Fibroblast of skin of abdomen (primary cell): ENCODE results near the gene INPP1.
"Not testable (repeated sequence)": the region's sequence is repeated elsewhere in the genome, so short reads cannot be mapped to it uniquely, and the experiment has no call there.

Experiments
- DNase-seq: peaks from one replicate; pipeline ENCODE4 v3.0.0-alpha.2; 2013

Gene INPP1

GRCh38 chr2:190334479-190335224 is 8.7 kb upstream of the INPP1 start:
- DNase-seq = no peak

- no peak for DNase-seq
These were observed 8.2 kb upstream of the INPP1 start for GRCh38 chr2:190335225-190335559.

- not testable (repeated sequence) for DNase-seq
These were observed 7.8 kb upstream of the INPP1 start for GRCh38 chr2:190335584-190335983.

- DNase-seq = no peak
These were observed 7.0 kb upstream of the INPP1 start for GRCh38 chr2:190336420-190336819.

GRCh38 chr2:190338453-190338852 is 4.9 kb upstream of the INPP1 start:
- DNase-seq = no peak

- DNase-seq = no peak
These were observed 4.0 kb upstream of the INPP1 start for GRCh38 chr2:190339394-190339793.

GRCh38 chr2:190340369-190340768 is 3.0 kb upstream of the INPP1 start:
- DNase-seq = no peak

GRCh38 chr2:190342611-190343010 is 778 bp upstream of the INPP1 start:
- no peak for DNase-seq

GRCh38 chr2:190343089-190343535 is 277 bp upstream of the INPP1 start:
- no peak for DNase-seq

- DNase-seq = no peak
These were observed 963 bp downstream of the INPP1 start for GRCh38 chr2:190344276-190344827.

- no peak for DNase-seq
These were observed 7.0 kb downstream of the INPP1 start for GRCh38 chr2:190350371-190350770.

- DNase-seq = no peak
These were observed 8.6 kb downstream of the INPP1 start for GRCh38 chr2:190351955-190352354.

- DNase-seq = no peak
These were observed 9.5 kb downstream of the INPP1 start for GRCh38 chr2:190352668-190353536.

GRCh38 chr2:190353537-190353899 is 10.1 kb downstream of the INPP1 start:
- no peak for DNase-seq

GRCh38 chr2:190354003-190354690 is 10.8 kb downstream of the INPP1 start:
- DNase-seq = no peak

- DNase-seq = no peak
These were observed 12.7 kb downstream of the INPP1 start for GRCh38 chr2:190355968-190356644.

- peak; percentile 21 for DNase-seq
These were observed 14.2 kb downstream of the INPP1 start for GRCh38 chr2:190357600-190357999.

GRCh38 chr2:190358655-190359448 is 15.5 kb downstream of the INPP1 start:
- not testable (repeated sequence) for DNase-seq

GRCh38 chr2:190360561-190360960 is 17.2 kb downstream of the INPP1 start:
- DNase-seq = no peak

GRCh38 chr2:190360965-190361364 is 17.6 kb downstream of the INPP1 start:
- DNase-seq = no peak

- DNase-seq = no peak
These were observed 18.2 kb downstream of the INPP1 start for GRCh38 chr2:190361572-190361971.

- DNase-seq = no peak
These were observed 19.5 kb downstream of the INPP1 start for GRCh38 chr2:190362894-190363293.
